Measurements from ENCODE around the gene TSACC. TPM values are rescaled to one million over a fixed set of nuclear protein-coding genes. Genes with fewer than 3 reads are reported as not detected.
A peak's percentile ranks its signal among the peaks of the same experiment; 100 is the strongest.
"Not testable (repeated sequence)": the region's sequence is repeated elsewhere in the genome, so short reads cannot be mapped to it uniquely, and the experiment has no call there.

Gene TSACC
- total RNA-seq, 1 donor from 2014 or later: 2.2 TPM

DNA sequence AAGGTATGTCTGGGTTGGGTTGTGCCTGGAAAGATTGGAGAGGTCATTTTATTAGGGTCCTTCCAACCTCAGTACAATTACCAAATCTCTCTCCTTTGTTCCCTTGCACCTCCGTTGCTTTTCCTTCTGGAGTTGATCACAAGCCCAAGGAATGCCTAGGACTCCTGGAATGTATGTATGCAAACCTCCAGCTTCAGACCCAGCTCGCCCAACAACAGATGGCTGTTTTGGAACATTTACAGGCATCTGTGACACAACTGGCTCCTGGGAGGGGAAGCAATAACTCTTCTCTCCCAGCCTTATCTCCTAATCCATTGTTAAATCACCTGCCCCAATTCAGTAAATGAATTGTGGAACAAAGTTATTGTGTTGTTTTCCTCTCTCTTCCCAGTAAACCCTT is 8.3 kb downstream of the TSACC start:
- DNase-seq (ENCODE audit: low spot score): no peak

DNA sequence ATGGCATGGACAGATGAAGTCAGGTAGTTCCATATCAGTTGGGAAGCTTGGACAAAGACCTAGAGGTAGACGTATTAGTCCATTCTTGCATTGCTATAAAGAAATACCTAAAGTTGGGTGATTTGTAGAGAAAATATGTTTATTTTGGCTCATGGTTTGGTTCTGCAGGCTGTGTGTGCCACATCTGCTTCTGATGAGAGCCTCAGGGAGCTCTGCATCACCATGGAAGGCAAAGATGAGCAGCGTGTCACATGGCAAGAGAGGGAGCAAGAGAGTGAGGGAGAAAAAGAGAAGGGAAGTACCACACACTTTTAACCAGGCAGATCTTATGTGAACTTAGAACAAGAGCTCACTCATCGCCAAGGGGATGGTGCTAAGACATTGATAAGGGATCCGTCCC is 9.0 kb downstream of the TSACC start:
- DNase-seq (ENCODE audit: low spot score): no peak

DNA sequence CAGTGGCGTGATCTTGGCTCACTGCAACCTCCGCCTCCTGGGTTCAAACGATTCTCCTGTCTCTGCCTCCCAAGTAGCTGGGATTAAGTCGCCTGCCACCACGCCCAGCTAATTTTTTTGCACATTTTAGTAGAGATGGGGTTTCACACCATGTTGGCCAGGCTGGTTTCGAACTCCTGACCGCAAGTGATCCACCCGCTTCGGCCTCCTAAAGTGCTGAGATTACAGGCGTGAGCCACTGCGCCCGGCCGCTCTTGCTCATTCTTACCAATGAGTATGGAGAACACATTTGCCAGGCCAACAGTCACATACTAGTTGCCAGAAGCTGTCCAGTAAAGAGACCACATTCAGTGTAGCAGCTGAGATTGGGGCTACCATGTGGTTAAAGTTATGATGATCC is 14.2 kb downstream of the TSACC start:
- DNase-seq (ENCODE audit: low spot score): not testable (repeated sequence)

DNA sequence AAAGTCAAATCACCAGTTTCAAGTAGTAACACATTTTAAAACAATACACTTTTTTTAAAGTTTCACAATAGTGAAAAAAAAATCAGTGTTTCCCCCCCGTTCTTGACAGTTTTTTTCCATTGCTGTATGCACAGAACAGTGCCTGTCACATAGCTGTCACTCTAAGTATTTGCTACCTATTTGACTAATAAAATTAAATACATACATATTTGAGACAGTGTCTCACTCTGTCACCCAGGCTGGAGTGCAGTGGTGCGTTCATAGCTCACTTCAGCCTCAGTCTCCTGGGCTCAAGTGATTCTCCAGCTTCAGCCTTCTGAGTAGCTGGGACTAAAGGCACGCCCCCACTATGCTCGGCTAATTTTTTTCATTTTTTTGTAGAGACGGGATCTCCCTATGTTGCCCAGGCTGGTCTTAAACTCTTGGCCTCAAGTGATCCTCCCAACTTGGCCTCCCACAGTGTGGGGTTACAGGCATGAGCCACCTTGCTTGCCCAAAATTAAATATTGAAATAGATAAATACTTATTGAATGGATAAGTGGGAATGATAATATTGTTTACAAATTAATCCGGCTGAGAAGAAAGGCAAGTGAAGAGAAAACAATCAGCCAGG is 18.0 kb downstream of the TSACC start:
- no peak for DNase-seq (ENCODE audit: low spot score)

DNA sequence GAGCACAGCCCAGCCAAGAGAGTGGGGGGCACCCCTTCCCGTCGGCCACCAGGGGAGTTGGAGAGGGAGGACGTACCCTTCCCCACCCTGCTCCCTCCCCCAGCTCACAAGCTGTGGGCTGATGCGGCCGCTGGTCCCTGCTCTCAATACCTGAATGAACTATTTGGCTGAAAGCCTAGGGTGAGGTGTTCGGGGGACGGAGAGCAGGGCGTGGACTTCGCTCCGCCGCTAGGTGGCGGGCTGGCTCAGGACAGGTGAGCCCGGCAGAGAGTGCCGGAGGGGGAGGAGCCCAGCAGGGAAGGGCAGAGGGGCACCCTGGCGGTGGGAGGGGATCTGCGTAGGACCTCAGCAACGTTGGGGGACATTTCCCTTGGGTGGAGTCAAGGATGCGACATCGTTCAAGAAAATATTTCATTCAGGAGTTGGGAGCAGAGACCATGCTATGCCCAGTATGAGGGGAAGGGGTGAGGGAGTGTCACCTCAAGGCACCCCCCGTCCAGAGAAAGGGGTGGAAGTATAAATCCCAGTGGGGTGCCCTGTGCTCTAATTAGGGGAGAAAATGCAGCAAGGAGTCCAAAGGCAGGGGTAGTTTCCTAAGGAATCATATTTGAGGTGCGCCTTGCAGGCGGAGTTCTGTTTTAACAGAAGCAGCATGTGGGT is 18.7 kb downstream of the TSACC start:
- DNase-seq (ENCODE audit: low spot score): peak; percentile 62

DNA sequence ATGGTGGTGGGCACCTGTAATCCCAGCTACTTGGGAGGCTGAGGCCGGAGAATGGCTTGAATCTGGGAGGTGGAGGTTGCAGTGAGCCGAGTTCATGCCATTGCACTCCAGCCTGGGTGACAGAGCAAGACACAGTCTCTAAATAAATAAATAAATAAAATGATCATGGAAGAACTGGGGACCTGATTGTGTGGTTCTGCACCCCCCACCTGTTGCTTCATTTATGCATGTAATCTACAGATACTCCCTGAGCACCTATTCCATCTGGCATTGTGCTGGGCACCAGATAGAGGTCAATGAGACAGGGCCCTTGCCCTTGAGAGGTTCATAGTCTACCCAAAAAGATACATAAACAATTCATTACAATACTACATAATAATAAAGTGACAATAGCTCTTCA is 19.7 kb downstream of the TSACC start:
- no peak for DNase-seq (ENCODE audit: low spot score)

DNA sequence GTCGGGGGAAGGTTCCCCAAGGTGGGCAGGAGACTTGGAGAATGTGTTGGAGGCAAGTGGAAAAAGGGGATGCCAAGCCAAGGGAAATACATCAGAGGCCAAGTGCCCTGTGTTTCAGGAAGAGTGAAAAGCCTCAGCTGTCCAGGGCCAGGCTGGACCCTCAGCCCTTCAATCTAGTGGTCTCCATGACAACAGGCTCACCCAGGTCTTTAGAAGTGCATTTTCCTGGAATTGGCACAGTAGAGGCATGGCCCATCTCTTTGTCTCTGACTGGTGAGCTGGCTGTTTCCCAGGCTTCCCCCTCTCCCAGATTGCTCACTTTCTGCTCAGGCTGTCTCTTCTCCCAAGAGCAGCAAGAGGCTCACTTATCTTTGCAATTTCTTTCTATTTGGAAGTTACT is 20.3 kb downstream of the TSACC start:
- DNase-seq (ENCODE audit: low spot score): no peak

DNA sequence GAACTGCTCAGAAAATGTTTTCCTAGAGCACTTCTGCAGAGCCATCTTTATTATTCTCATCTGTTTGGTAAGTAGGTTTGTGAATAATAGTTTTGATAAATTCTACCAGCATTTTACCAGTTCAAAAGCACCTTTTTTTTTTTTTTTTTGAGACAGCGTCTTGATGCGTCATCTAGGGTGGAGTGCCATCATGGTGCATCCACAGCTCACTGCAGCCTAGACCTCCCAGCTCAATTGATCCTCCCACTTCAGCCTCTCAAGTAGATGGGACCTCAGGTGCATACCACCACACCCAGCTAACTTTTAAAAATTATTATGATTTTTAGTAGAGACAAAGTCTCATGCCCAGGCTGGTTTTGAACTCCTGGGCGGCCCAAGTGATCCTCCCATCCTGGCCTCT is 20.9 kb downstream of the TSACC start:
- no peak for DNase-seq (ENCODE audit: low spot score)

DNA sequence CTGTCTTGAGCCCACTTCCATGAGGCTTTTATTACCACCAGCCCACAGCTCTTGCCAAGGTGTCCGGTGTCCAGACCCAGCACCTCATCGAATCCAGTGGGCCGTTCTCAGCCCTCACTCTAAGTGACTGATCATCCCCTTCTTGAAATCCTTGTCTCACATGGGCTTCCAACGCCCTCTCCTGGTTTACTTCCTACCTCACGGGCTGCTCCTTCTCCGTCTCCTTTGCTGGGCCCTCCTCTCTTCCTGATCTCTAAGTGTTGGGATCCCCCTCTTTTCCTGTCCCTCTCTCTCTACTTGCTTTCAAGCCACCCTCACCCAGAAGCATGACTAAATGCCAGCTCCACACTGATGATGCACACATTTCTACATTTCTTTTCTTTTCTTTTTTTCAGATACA is 21.6 kb downstream of the TSACC start:
- no peak for DNase-seq (ENCODE audit: low spot score)

DNA sequence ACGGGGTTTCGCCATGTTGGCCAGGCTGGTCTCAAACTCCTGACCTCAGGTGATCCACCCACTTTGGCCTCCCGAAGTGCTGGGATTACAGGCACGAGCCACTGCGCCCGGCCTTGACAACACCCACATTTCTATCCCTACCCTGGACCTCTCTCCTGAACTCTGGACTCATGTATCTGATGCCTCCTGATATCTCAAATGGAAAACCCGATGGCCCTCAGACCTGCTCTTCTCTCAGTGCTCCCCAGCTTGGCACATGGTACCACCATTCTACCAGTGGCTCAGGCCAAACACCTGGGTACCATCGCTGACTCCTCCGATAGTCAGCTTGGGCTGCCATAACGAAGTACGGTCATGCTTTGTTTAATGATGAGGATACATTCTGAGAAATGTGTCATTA is 22.2 kb downstream of the TSACC start:
- DNase-seq (ENCODE audit: low spot score): no peak

DNA sequence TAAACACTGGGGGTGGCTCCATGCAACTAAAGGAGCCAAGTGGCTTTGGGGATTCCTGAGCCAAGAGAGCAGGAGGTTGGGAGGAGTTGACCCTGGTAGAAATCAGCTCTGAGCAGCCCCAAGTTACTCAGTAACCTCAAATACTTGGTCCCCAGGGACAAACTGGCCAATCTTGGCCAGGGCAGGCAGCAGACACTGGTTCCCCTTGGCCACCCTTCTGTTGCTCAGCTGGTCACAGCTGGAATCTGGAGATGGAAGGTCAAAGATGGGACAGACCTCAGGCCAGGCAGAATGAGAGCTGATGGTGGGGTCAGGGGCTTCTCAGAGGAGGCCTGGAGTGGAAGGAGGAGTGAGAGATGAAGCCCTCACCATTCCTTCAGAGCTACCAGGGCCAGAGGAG is 27.4 kb downstream of the TSACC start:
- no peak for DNase-seq (ENCODE audit: low spot score)

DNA sequence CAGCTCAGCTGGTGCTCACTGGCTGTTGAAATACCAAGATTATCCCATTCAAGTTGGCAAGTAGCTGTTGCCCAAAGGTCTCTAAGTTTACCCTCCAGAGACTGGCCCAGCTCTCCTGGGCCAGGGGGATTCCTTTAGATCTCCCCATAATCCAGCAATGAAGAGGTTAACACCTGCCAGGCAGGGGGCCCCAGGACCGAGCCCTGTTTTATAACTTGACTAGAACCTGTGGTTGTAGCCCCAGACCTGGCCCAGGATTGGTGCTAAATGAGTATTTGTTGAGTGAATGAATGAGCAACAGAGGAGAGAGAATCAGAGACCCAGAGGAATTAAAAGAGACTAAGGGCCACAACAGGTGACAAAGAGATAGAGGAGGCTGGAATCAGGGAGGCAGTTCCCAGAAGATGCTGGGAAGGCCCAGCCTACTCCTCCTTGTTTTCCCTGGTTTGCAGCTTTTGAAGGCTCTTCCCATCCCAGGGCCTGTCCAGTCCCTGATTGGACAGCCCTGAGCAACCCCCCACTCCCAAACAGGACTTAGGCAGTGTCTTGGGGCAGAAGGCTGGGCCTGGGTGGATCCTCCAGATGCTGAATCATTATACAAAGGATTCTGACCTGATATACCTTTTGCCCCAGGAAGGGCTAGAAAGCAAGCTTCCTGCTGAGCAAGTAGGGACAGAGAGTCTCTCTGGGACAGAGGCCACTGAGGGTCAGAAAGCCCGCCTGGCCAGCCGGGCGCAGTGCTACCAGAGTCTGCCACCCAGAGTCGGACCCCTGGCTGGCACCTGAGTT is 28.2 kb downstream of the TSACC start:
- DNase-seq (ENCODE audit: low spot score): no peak

DNA sequence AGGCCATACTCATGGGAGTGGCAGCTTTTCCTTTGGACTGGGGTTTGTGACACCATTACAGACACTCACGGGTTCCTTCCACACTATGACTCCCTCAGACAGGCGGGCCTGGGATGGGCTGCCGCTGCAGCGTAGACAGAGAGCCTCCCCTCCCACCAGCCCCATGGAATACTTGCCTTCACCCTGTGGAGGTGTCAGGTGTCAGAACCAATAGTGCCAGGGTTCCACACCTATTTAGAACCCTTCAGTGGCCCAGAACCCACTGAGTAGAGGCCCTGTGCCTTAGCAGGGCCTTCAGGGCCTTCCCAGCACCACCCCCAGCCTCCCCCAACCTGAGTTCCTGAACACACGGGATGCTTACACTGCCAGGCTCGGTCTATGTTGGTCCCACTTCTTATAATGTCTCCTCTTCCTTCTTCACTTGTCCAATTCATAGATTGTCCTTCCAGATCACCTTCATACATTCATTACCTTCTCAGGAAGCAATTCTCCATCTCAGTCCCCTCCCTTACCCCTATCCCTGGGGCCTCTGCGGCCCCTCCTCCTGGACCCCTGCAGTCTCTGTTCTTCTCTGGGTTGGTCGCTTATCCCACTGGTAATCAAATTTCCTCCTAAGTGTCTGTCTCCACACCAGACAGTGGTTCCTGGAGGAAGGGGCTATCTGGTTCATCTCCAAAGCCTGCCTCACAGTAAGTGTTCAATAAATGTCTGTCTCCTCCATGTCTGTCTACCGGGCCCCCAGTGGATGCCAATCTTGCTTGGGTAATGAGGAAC is 29.2 kb downstream of the TSACC start:
- DNase-seq (ENCODE audit: low spot score): no peak

DNA sequence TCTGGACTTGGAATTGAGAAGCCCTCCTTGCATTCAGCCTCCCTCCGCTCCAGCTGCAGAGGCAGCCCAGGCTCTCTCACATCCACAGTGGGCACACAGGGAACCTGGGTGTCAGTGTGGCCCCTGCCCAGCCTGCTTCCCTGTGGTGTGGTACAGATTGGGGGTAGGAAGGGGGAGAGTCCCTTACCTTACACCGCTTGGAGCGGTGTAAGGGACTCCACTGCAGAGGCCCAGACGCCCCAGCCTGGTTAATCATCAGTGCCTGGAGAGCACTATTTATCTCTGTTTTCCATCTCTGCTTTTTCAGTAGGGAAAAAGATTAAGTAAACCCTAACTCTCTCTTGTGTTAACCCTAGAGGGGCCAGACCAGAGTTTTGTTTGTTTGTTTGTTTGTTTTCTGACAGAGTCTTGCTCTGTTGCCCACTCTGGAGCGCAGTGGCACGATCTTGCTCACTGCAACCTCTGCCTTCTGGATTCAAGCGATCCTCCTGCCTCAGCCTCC is 29.9 kb downstream of the TSACC start:
- no peak for DNase-seq (ENCODE audit: low spot score)

DNA sequence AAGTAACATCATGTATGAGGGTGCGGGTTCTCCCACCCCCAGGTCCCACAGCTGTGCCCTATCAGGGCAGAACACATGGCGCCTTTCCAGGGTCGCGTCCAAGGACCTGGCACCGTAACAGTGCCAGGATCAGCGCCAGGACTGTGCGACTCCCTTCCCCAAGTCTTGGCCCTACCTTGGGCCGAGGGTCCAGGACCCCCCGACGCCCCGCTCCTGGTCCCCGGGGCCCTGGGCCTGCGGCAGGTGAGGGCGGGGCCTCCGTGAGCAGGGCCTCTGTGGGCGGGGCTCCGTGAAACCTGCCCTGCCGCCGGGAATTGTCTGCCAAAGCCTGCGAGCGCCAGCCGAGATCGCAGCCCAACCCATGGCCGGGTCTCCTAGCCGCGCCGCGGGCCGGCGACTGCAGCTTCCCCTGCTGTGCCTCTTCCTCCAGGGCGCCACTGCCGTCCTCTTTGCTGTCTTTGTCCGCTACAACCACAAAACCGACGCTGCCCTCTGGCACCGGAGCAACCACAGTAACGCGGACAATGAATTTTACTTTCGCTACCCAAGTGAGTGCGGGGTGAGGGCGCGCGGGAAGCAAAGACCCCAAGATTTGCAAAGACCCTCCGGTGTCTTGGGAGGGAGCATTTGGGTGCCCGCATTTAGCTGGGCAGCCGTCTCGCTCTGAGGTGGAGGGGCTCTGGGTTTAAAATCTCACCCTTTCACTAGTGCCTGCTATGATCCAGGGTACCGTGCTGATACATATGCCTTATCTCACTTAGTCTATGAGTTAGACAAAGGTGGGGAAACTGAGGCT is 30.8 kb downstream of the TSACC start, which contains the start of gene RHBG:
TSS of gene RHBG (plus strand) at position 323 of the 796 bp plus-strand sequence. CDS start at position 362, 39 bp downstream.
- DNase-seq (ENCODE audit: low spot score): peak; percentile 61

DNA sequence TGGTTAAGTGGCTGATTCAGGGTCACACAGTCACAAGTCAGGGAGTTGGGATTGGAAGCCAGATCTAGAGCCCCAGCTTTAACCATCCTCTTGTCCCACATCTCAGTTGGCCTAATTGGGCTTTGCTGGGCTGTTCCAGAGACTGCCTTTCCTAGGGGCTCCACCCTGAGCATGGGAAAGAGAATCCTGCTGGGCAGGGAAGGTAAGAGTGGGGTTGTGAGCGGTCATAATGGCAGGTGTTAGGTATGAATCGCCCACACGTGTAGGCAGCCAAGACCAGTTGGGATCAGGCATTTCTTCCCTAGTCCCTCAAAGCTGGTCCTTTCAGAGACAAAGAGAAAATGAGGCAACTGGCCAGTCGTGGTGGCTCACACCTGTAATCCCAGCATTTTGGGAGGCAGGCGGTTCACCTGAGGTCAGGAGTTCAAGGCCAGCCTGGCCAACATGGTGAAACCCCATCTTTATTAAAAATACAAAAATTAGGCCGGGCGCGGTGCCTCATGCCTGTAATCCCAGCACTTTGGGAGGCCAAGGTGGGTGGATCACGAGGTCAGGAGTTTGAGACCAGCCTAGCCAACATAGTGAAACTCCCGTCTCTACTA is 31.5 kb downstream of the TSACC start:
- not testable (repeated sequence) for DNase-seq (ENCODE audit: low spot score)

DNA sequence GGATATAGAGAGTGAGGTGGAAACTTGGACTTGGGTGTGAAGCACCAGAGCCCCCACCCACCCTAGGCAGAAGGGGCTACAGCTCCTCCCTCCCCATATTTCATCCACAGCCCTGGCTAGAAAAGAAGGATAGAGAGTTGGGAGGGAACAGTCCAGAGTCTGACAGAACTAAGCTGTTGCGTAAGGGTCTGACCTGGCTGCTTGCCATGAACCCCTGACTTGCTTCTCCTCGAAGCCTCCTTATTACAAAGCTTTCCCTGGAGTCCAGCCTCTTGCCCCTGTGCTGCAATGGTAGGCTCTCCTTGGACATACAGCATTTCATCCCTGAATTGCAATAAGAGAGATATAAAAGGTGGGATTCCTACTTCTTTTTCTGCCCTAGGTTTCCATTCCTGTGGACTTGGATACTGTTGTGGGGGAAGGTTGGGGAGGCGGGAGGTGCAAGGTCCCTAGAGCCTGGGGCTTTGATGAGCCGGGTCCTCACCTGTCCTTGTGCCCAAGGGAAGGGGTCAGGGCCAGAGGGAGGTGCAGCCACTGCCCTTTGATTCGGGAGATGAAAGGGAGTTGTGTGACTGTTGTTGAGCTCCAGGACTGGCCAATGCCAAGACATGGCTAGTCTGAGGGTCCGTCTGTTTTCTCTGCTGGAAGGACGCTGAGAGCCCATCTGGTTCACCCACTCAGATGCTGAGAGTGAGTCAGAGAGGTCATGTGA is 33.4 kb downstream of the TSACC start:
- peak; percentile 58 for DNase-seq (ENCODE audit: low spot score)

DNA sequence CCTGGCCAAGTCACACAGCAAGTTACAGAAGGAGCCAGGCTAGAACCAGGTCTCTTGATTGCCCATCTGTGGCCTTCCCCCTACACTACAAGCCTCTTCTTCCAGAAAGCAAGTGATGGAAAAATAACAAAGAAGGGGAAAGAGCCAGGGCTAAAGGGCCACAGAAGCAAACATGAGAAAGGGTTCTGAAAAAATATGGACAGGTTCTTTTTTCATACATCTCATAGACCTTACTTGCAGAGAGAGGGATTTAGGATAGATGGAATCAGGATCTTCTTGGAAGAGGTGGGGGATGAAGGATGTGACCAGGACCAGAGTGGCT is 33.9 kb downstream of the TSACC start:
- no peak for DNase-seq (ENCODE audit: low spot score)

DNA sequence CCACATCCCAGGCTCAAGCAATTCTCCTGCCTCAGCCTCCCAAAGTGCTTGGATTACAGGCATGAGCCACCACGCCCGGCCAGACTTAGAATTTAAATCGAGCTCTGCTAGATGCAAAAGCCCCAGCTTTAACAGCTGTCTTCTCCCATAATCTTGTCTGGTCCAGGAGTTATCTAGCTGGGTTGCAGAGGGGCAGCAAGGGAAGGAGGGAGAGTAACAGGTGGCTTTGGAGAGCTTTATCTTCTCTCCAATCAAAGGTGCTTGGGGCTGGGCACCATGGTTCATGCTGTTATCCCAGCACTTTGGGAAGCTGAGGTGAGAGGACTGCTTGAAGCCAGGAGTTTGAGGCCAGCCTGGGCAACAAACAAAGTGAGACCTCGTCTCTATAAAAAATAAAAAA is 34.5 kb downstream of the TSACC start:
- no peak for DNase-seq (ENCODE audit: low spot score)

DNA sequence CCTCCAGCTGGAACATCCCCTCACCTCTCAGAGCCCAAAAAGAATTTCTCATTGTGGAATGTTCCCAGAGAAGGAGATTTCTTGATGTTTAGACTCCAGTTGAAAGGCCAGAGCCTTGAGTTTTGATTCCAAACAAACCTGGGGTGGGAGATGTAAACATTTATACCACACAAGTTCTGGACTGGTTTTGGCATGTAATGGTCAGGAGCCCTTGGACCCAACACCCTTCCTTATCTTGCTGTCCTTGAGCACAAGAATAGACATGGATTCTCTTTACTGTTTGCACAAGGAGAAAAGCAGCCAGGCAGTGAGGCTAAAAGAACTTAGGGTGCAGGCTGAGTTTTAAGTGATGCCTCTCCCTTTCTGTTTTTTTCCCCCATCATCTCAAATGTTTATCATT is 35.2 kb downstream of the TSACC start:
- no peak for DNase-seq (ENCODE audit: low spot score)

All from ureter (tissue), 1 donor.